Gastrocnemius medialis (tissue), 4 donors: ENCODE measurements around the gene IQGAP1.

ENCODE experiments used
- POLR2A ChIP-seq, 2 donors: fragments of 450-650 bp; IDR thresholded peaks; one replicate each; pipeline ENCODE4 v1.6.1; 2017; ENCODE audit warnings: antibody characterized with exemption in 2 of 2, mild to moderate bottlenecking in 2 of 2, moderate library complexity in 2 of 2
- TF ChIP-seq, protein P1 (sequence below), 5 experiments: fragments of 450-650 bp in 3 of 5; fragments of 200-600 bp in 2 of 5; sonication (generic) in 2 of 5; IDR thresholded peaks in 4 of 5; conservative IDR thresholded peaks in 1 of 5; 1 replicate in 4 of 5; 2 replicates in 1 of 5; pipeline ENCODE4 v1.5.1; 2016 to 2019; ENCODE audit warnings: antibody characterized with exemption in 5 of 5, mild to moderate bottlenecking in 3 of 5, moderate library complexity in 3 of 5

DNA sequence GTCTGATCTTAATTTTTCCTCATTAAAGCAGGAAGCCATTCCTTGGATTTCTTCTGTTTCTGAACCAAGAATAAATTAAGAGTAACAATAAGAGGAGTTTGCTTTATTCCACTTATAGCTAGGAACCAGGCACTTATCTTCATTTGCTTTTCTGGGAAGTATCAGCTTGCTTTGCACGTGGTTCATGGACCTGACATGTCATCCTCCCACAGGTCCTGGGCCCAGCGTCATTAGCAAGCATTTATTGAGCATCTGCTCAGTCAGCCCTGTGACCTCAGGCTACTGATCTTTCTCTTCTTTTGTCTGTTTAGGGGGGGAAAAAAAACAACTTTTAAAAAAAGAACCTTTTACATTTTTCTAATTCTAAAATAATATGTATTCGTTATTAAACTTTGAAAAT lies 107.0 kb downstream of the IQGAP1 start:
- TF ChIP-seq, protein P1, sequence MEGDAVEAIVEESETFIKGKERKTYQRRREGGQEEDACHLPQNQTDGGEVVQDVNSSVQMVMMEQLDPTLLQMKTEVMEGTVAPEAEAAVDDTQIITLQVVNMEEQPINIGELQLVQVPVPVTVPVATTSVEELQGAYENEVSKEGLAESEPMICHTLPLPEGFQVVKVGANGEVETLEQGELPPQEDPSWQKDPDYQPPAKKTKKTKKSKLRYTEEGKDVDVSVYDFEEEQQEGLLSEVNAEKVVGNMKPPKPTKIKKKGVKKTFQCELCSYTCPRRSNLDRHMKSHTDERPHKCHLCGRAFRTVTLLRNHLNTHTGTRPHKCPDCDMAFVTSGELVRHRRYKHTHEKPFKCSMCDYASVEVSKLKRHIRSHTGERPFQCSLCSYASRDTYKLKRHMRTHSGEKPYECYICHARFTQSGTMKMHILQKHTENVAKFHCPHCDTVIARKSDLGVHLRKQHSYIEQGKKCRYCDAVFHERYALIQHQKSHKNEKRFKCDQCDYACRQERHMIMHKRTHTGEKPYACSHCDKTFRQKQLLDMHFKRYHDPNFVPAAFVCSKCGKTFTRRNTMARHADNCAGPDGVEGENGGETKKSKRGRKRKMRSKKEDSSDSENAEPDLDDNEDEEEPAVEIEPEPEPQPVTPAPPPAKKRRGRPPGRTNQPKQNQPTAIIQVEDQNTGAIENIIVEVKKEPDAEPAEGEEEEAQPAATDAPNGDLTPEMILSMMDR (IDR thresholded peaks at IDR 0.05 in 4 of 5, conservative IDR thresholded peaks at IDR 0.05 in 1 of 5) = no peak
- TF ChIP-seq POLR2A (IDR thresholded peaks at IDR 0.05) = no peak
